Measurements from ENCODE around the gene CUL7.

CUL7 gene

DNA sequence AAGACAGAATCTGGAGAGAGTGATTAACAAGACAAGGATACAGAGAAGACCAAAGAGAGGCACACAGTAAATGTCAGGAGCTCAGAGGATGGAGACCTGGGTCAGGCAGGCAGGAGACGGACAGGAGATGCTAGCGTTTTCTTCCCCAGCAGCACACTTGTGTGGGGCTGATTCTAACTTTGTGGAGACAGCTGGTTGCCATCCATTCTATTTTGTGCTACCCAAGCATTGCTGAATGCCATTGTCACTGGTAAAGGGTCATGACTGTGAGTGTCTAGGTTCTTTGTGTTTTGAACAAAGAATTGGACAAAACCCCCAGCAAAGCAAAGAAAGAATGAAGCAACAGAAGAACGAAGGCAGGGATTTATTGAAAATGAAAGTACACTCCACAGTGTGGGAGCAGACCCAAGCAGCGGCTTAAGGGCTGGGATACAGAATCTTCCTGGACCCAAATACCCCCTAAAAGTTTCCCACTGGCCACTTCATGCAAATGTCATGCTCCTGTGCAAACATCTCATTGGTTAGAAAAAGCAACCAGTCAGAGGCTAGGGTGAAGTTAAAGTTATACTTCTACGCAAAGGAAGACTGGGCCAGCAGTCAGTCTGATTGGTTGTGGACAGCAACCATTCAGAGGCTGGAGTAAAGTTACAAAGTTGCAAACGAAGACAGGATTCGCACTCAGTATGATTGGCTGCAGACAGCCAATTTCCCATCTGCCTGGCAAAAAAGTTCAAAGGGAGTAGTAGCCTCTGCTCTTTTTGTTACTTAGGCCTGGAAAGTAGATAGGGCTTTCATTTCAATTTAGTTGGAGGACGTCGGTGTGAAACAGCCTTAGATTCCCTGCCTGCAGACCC lies 40.0 kb upstream of the CUL7 start:
- peak; percentile 94 for DNase-seq (ENCODE audit: low read depth)
- TF ChIP-seq, protein P1, sequence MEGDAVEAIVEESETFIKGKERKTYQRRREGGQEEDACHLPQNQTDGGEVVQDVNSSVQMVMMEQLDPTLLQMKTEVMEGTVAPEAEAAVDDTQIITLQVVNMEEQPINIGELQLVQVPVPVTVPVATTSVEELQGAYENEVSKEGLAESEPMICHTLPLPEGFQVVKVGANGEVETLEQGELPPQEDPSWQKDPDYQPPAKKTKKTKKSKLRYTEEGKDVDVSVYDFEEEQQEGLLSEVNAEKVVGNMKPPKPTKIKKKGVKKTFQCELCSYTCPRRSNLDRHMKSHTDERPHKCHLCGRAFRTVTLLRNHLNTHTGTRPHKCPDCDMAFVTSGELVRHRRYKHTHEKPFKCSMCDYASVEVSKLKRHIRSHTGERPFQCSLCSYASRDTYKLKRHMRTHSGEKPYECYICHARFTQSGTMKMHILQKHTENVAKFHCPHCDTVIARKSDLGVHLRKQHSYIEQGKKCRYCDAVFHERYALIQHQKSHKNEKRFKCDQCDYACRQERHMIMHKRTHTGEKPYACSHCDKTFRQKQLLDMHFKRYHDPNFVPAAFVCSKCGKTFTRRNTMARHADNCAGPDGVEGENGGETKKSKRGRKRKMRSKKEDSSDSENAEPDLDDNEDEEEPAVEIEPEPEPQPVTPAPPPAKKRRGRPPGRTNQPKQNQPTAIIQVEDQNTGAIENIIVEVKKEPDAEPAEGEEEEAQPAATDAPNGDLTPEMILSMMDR (conservative IDR thresholded peaks at IDR 0.05; ENCODE audit: control insufficient read depth, insufficient read depth, low read depth, low read length), result no peak
- peak overlapping the region; percentile 41 for H3K4me3 ChIP-seq (ENCODE audit: control insufficient read depth, low read depth, low read length)

DNA sequence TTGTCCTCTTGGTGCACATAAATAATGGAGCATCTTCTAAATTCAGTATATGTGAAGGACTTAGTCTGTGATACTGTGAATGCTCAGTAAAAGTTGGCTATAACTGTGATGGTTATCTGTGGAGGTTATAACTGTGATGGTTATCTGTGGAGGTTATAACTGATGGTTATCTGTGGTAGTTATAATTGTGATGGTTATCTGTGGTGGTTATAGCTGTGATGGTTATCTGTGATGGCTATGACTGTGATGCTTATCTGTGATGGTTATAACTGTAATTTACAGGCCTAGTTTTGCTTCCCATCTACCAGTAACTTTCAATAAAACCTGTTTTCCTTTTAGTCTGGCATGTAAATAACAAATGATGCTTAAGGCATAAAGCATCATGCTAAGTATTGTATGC lies 39.0 kb upstream of the CUL7 start:
- TF ChIP-seq, protein P1 (conservative IDR thresholded peaks at IDR 0.05; ENCODE audit: control insufficient read depth, insufficient read depth, low read depth, low read length), result no peak
- DNase-seq (ENCODE audit: low read depth), result no peak
- H3K4me3 ChIP-seq (ENCODE audit: control insufficient read depth, low read depth, low read length), result no peak overlapping the region

DNA sequence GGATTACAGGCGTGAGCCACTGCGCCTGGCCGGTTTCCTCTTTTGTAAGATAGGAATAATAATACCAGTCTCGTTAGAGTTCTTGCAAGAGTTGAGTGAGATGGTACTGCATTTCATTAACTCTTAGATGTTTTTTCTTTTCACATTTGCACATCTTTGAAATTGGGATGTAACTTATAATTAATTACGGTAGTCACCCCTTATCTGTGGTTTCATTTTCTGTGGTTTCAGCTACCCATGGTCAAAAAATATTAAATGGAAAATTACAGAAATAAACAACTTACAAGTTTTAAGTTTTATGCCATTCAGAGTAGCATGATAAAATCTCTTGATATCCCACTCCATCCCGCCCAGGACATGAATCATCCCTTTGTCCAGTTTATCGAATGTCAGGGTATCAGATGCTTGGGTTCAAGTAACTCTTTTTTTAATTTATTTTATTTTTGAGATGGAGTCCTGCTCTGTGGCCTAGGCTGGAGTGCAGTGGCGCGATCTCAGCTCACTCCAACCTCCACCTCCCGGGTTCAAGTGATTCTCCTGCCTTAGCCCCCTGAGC lies 37.9 kb upstream of the CUL7 start:
- DNase-seq (ENCODE audit: low read depth), result no peak
- no peak overlapping the region for H3K4me3 ChIP-seq (ENCODE audit: control insufficient read depth, low read depth, low read length)
- TF ChIP-seq, protein P1 (conservative IDR thresholded peaks at IDR 0.05; ENCODE audit: control insufficient read depth, insufficient read depth, low read depth, low read length), result no peak

DNA sequence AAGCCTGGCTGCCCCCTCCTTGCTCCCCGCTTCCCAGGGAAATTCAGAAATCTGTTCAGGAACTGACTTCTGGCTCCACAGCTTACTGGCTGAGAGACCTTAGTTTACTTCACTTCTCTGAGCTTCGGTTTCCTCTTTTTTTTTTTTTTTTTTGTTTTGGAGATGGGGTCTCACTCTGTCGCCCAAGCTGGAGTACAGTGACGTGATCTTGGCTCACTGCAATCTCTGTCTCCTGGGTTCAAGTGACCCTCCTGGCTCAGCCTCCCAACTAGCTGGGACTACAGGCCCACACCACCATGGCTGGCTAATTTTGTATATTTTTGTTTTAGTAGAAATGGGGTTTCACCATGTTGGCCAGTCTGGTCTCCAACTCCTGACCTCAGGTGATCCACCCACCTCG lies 37.4 kb upstream of the CUL7 start:
- DNase-seq (ENCODE audit: low read depth), result no peak
- no peak overlapping the region for H3K4me3 ChIP-seq (ENCODE audit: control insufficient read depth, low read depth, low read length)
- TF ChIP-seq, protein P1 (conservative IDR thresholded peaks at IDR 0.05; ENCODE audit: control insufficient read depth, insufficient read depth, low read depth, low read length), result no peak

DNA sequence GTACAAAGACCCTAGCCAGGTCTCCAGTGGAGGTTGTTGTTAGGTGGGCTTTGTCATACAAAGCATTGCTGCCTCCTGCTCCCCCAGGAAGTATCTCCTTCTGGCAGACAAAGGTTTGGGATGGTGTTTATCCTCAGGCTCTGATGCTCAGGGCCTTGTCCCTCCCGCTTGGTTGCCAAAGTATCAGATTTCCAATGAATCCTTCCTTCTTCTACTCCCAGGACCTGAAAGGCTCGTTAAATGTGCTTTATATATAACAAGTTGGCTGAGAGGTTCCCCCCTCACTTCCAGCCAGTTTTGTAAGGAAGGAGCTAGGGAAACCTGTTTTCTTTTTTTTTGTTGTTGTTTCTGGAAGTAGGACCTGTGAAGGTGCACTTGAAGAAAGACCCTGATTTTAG lies 36.9 kb upstream of the CUL7 start:
- TF ChIP-seq, protein P1 (conservative IDR thresholded peaks at IDR 0.05; ENCODE audit: control insufficient read depth, insufficient read depth, low read depth, low read length), result no peak
- H3K4me3 ChIP-seq (ENCODE audit: control insufficient read depth, low read depth, low read length), result no peak overlapping the region
- no peak for DNase-seq (ENCODE audit: low read depth)

DNA sequence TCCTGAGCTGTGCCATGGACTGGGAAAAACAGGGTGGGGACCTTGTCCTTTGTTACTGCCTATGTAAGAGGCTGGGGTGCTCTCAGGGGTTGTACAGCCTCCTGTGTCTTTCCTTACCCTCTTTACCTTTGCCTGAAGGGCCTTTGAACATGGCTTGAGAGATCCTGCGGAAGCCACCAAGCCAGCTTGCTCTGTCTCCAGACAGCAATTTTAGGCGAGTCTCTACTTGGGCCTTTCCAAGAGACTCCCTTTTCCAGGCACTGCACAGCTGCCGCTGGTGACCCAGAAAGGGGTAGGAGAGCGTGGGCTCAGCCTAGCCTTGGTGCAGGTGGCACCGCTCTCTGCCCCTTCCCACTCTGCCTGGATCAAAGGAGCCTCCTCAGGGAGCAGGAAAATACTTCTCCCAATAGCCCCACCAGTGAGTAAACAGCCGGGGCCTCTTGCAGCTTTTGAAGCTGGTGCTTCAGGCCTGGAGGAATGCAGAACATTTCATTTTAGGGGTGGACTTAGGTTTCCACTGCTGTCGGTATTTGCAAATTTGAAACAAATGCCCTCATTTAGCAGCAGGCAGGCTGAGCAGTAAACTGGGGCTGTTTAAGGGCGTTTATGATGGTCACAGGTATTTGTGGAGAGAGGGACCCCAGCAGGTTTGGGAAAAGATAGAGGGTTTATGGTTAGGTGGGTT lies 36.4 kb upstream of the CUL7 start:
- TF ChIP-seq, protein P1 (conservative IDR thresholded peaks at IDR 0.05; ENCODE audit: control insufficient read depth, insufficient read depth, low read depth, low read length), result no peak
- no peak overlapping the region for H3K4me3 ChIP-seq (ENCODE audit: control insufficient read depth, low read depth, low read length)
- DNase-seq (ENCODE audit: low read depth), result no peak

Measured in fibroblast of mammary gland (primary cell).